Loucy (cell line): ENCODE measurements around the gene NFATC3.

Source experiments
- H2AFZ ChIP-seq: fragments of 200-600 bp; sonication (generic); 2 replicates; pipeline ENCODE4 v1.6.0; 2016; ENCODE audit warnings: antibody characterized with exemption, mild to moderate bottlenecking, low read length, moderate library complexity
- H3F3A ChIP-seq: fragments of 200-600 bp; 2 replicates; pipeline ENCODE4 v1.6.0; 2016; ENCODE audit warnings: antibody characterized with exemption, low read depth, mild to moderate bottlenecking
- H3K27me3 ChIP-seq: fragments of 200-600 bp; sonication (generic); 2 replicates; pipeline ENCODE4 v1.6.1; 2014; ENCODE audit warnings: low read length, mild to moderate bottlenecking; ENCODE audit not compliant: insufficient read depth, poor library complexity, severe bottlenecking
- H3K36me3 ChIP-seq: fragments of 200-600 bp; sonication (generic); 2 replicates; pipeline ENCODE4 v1.6.1; 2016; ENCODE audit warnings: low read length; ENCODE audit not compliant: insufficient read depth
- H3K4me1 ChIP-seq: fragments of 200-600 bp; sonication (generic); 2 replicates; pipeline ENCODE4 v1.5.1; 2014; ENCODE audit warnings: low read length, mild to moderate bottlenecking; ENCODE audit not compliant: insufficient read depth, poor library complexity, severe bottlenecking
- H3K4me2 ChIP-seq: fragments of 200-600 bp; sonication (generic); 2 replicates; pipeline ENCODE4 v1.6.0; 2014; ENCODE audit warnings: antibody characterized with exemption, low read length, low read depth, mild to moderate bottlenecking; ENCODE audit not compliant: poor library complexity, severe bottlenecking
- H3K4me3 ChIP-seq: fragments of 200-600 bp; sonication (generic); 2 replicates; pipeline ENCODE4 v1.5.1; 2014; ENCODE audit warnings: low read length, mild to moderate bottlenecking, mixed read lengths; ENCODE audit not compliant: poor library complexity, severe bottlenecking
- H3K79me2 ChIP-seq: fragments of 200-600 bp; sonication (generic); 2 replicates; pipeline ENCODE4 v1.6.1; 2014; ENCODE audit warnings: low read length; ENCODE audit not compliant: insufficient read depth
- H3K9ac ChIP-seq: fragments of 200-600 bp; sonication (generic); 2 replicates; pipeline ENCODE4 v1.6.0; 2014; ENCODE audit warnings: mild to moderate bottlenecking, low read depth, low read length, moderate library complexity; ENCODE audit not compliant: poor library complexity, severe bottlenecking
- H3K9me2 ChIP-seq: fragments of 200-600 bp; sonication (generic); replicated peaks from 2 replicates; pipeline ENCODE4 v1.6.1; 2016; ENCODE audit warnings: low read depth, low read length, mixed read lengths
- H3K9me3 ChIP-seq: fragments of 200-600 bp; sonication (generic); 2 replicates; pipeline ENCODE4 v1.6.1; 2014; ENCODE audit warnings: mild to moderate bottlenecking, antibody characterized with exemption, low read length, low read depth; ENCODE audit not compliant: insufficient read depth
- H4K20me1 ChIP-seq: fragments of 200-600 bp; sonication (generic); 2 replicates; pipeline ENCODE4 v1.6.0; 2014; ENCODE audit warnings: antibody characterized with exemption, low read length, mild to moderate bottlenecking; ENCODE audit not compliant: insufficient read depth, poor library complexity, severe bottlenecking
- CTCF ChIP-seq: fragments of 200-600 bp; sonication (generic); conservative IDR thresholded peaks from 2 replicates; pipeline ENCODE4 v1.5.1; 2014; ENCODE audit warnings: mild to moderate bottlenecking, antibody characterized with exemption, low read length
- EZH2phosphoT487 ChIP-seq: fragments of 200-600 bp; IDR thresholded peaks from 2 replicates; pipeline ENCODE4 v1.6.1; 2018; ENCODE audit warnings: antibody characterized with exemption, mild to moderate bottlenecking, moderate library complexity, borderline replicate concordance

Gene NFATC3

GRCh38 chr16:68065716-68066305 lies 19.4 kb upstream of the NFATC3 start:
- H3K36me3 ChIP-seq: no peaks in the 10 kb centered on the region
- TF ChIP-seq EZH2phosphoT487: no peak
- no peak for TF ChIP-seq CTCF
- no peak overlapping the region for H3K4me2 ChIP-seq
- no peaks in the 10 kb centered on the region for H3K9me3 ChIP-seq
- no peaks in the 10 kb centered on the region for H3F3A ChIP-seq
- peaks cover 49% of the 10 kb centered on the region for H3K4me1 ChIP-seq
- no peak overlapping the region for H3K4me3 ChIP-seq
- no peaks in the 10 kb centered on the region for H3K27me3 ChIP-seq
- H3K9ac ChIP-seq: no peak overlapping the region
- no peaks in the 10 kb centered on the region for H4K20me1 ChIP-seq
- H2AFZ ChIP-seq: no peak overlapping the region
- no peaks in the 10 kb centered on the region for H3K79me2 ChIP-seq
- H3K9me2 ChIP-seq: no peaks in the 10 kb centered on the region

DNA sequence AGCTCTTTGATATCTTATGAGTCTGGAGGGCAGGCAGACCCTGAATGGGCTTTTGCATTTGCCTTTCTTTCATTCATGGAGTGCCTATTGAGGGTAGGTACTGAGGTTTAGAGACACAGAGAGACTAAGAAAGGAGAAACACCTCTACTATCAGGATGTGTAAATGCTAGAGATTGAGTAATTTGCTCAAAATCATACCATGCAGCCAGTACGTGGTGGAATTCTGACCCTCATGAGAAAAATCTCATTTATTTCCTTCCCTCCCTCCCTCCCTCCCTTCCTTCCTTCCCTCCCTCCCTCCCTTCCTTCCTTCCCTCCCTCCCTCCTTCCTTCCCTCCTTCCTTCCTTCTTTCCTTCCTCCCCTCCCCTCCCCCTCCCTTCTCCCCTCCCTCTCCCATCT lies 18.4 kb upstream of the NFATC3 start:
- no peaks in the 10 kb centered on the region for H3K9me3 ChIP-seq
- 0 out of 2 replicates have a peak, but pooled peaks cover under 1% of the 10 kb centered on the region for H3K79me2 ChIP-seq
- TF ChIP-seq CTCF: no peak
- TF ChIP-seq EZH2phosphoT487: no peak
- no peaks in the 10 kb centered on the region for H3F3A ChIP-seq
- H3K4me3 ChIP-seq: no peak overlapping the region
- H3K4me1 ChIP-seq: peaks cover 50% of the 10 kb centered on the region
- no peaks in the 10 kb centered on the region for H3K9me2 ChIP-seq
- no peak overlapping the region for H3K4me2 ChIP-seq
- no peaks in the 10 kb centered on the region for H3K27me3 ChIP-seq
- 0 out of 2 replicates have a peak, but pooled peaks cover 4% of the 10 kb centered on the region for H3K36me3 ChIP-seq
- no peak overlapping the region for H3K9ac ChIP-seq
- no peaks in the 10 kb centered on the region for H4K20me1 ChIP-seq
- H2AFZ ChIP-seq: no peak overlapping the region

- H3K4me2 ChIP-seq: no peak overlapping the region
- H3F3A ChIP-seq: no peaks in the 10 kb centered on the region
- no peak overlapping the region for H3K9ac ChIP-seq
- H3K27me3 ChIP-seq: no peaks in the 10 kb centered on the region
- no peaks in the 10 kb centered on the region for H3K9me2 ChIP-seq
- H2AFZ ChIP-seq: no peak overlapping the region
- peaks cover 57% of the 10 kb centered on the region for H3K4me1 ChIP-seq
- H3K9me3 ChIP-seq: no peaks in the 10 kb centered on the region
- H3K79me2 ChIP-seq: peaks cover 21% of the 10 kb centered on the region; the same call in 1 of the 2 replicates
- no peaks in the 10 kb centered on the region for H4K20me1 ChIP-seq
- H3K36me3 ChIP-seq: 0 out of 2 replicates have a peak, but pooled peaks cover 4% of the 10 kb centered on the region
- no peak for TF ChIP-seq CTCF
- no peak overlapping the region for H3K4me3 ChIP-seq
Measured at GRCh38 chr16:68068926-68069325, 16.2 kb upstream of the NFATC3 start.
